ENCODE results near the gene GPATCH11. TPM values are rescaled to one million over a fixed set of nuclear protein-coding genes. Genes with fewer than 3 reads are reported as not detected.
A peak's percentile ranks its signal among the peaks of the same experiment; 100 is the strongest.

Gene GPATCH11
- polyA plus RNA-seq, 1 donor = 7.1 TPM

GRCh38 chr2:37070931-37071330 lies 13.4 kb upstream of the GPATCH11 start:
- H3K27ac ChIP-seq (ENCODE audit: low read length) = no peak overlapping the region
- WGBS (ENCODE audit: insufficient coverage, low lambda C conversion rate) = no CpG with 5 or more reads among the region's 2 CpGs
- peaks cover 35% of the 10 kb centered on the region for H3K36me3 ChIP-seq (ENCODE audit: control insufficient read depth, insufficient read depth, low read length)
- H3K27me3 ChIP-seq (ENCODE audit: control insufficient read depth, insufficient read depth, low read length) = no peaks in the 10 kb centered on the region
- no peaks in the 10 kb centered on the region for H3K4me1 ChIP-seq (ENCODE audit: control insufficient read depth, insufficient read depth, low read length)
- DNase-seq = no peak
- no peaks in the 10 kb centered on the region for H3K9me3 ChIP-seq (ENCODE audit: control insufficient read depth, low read depth, low read length)
- H3K4me3 ChIP-seq (ENCODE audit: low read length) = no peak overlapping the region

- peaks cover 2% of the 10 kb centered on the region for H3K4me1 ChIP-seq (ENCODE audit: control insufficient read depth, insufficient read depth, low read length)
- no peaks in the 10 kb centered on the region for H3K27me3 ChIP-seq (ENCODE audit: control insufficient read depth, insufficient read depth, low read length)
- H3K36me3 ChIP-seq (ENCODE audit: control insufficient read depth, insufficient read depth, low read length) = peaks cover 37% of the 10 kb centered on the region
- DNase-seq = no peak
- 100% methylated on average over 1 of the region's 2 CpGs for WGBS (ENCODE audit: insufficient coverage, low lambda C conversion rate)
- no peak overlapping the region for H3K4me3 ChIP-seq (ENCODE audit: low read length)
- no peaks in the 10 kb centered on the region for H3K9me3 ChIP-seq (ENCODE audit: control insufficient read depth, low read depth, low read length)
- no peak overlapping the region for H3K27ac ChIP-seq (ENCODE audit: low read length)
These were observed 4.1 kb upstream of the GPATCH11 start for GRCh38 chr2:37080266-37080665.

GRCh38 chr2:37080689-37081088 lies 3.6 kb upstream of the GPATCH11 start:
- Histone ChIP-seq H3K36me3 (ENCODE audit: control insufficient read depth, insufficient read depth, low read length) (peaks cover 34% of the 10 kb centered on the region), H3K27me3 (ENCODE audit: control insufficient read depth, insufficient read depth, low read length) (no peaks in the 10 kb centered on the region), H3K4me3 (ENCODE audit: low read length) (no peak overlapping the region), H3K4me1 (ENCODE audit: control insufficient read depth, insufficient read depth, low read length) (peaks cover 2% of the 10 kb centered on the region), H3K27ac (ENCODE audit: low read length) (no peak overlapping the region), H3K9me3 (ENCODE audit: control insufficient read depth, low read depth, low read length) (no peaks in the 10 kb centered on the region)
- 90% methylated on average over 3 of the region's 3 CpGs for WGBS (ENCODE audit: insufficient coverage, low lambda C conversion rate)
- DNase-seq = no peak

GRCh38 chr2:37084797-37085196 lies 479 bp downstream of the GPATCH11 start:
- WGBS (ENCODE audit: insufficient coverage, low lambda C conversion rate) = 0% methylated on average over 1 of the region's 10 CpGs
- Histone ChIP-seq H3K9me3 (ENCODE audit: control insufficient read depth, low read depth, low read length) (no peaks in the 10 kb centered on the region), H3K27ac (ENCODE audit: low read length) (no peak overlapping the region), H3K4me1 (ENCODE audit: control insufficient read depth, insufficient read depth, low read length) (peaks cover 6% of the 10 kb centered on the region), H3K27me3 (ENCODE audit: control insufficient read depth, insufficient read depth, low read length) (no peaks in the 10 kb centered on the region), H3K36me3 (ENCODE audit: control insufficient read depth, insufficient read depth, low read length) (peaks cover 19% of the 10 kb centered on the region), H3K4me3 (ENCODE audit: low read length) (peak overlapping the region; percentile 96)
- DNase-seq = no peak

- no peak overlapping the region for H3K27ac ChIP-seq (ENCODE audit: low read length)
- peaks cover 21% of the 10 kb centered on the region for H3K36me3 ChIP-seq (ENCODE audit: control insufficient read depth, insufficient read depth, low read length)
- no peak overlapping the region for H3K4me3 ChIP-seq (ENCODE audit: low read length)
- no peaks in the 10 kb centered on the region for H3K9me3 ChIP-seq (ENCODE audit: control insufficient read depth, low read depth, low read length)
- H3K27me3 ChIP-seq (ENCODE audit: control insufficient read depth, insufficient read depth, low read length) = no peaks in the 10 kb centered on the region
- no CpG with 5 or more reads among the region's 1 CpG for WGBS (ENCODE audit: insufficient coverage, low lambda C conversion rate)
- peaks cover 6% of the 10 kb centered on the region for H3K4me1 ChIP-seq (ENCODE audit: control insufficient read depth, insufficient read depth, low read length)
- no peak for DNase-seq
These were observed 1.4 kb downstream of the GPATCH11 start for GRCh38 chr2:37085731-37086147.

- no peak for DNase-seq
- Histone ChIP-seq H3K4me1 (ENCODE audit: control insufficient read depth, insufficient read depth, low read length) (peaks cover 4% of the 10 kb centered on the region), H3K4me3 (ENCODE audit: low read length) (no peak overlapping the region), H3K9me3 (ENCODE audit: control insufficient read depth, low read depth, low read length) (no peaks in the 10 kb centered on the region), H3K36me3 (ENCODE audit: control insufficient read depth, insufficient read depth, low read length) (peaks cover 21% of the 10 kb centered on the region), H3K27ac (ENCODE audit: low read length) (no peak overlapping the region), H3K27me3 (ENCODE audit: control insufficient read depth, insufficient read depth, low read length) (no peaks in the 10 kb centered on the region)
- WGBS (ENCODE audit: insufficient coverage, low lambda C conversion rate) = 84% methylated on average over 3 of the region's 4 CpGs
These were observed 5.7 kb downstream of the GPATCH11 start for GRCh38 chr2:37090019-37090477.

GRCh38 chr2:37091873-37092272 lies 7.6 kb downstream of the GPATCH11 start:
- WGBS (ENCODE audit: insufficient coverage, low lambda C conversion rate) = 92% methylated on average over 2 of the region's 5 CpGs
- H3K36me3 ChIP-seq (ENCODE audit: control insufficient read depth, insufficient read depth, low read length) = peaks cover 27% of the 10 kb centered on the region
- DNase-seq = no peak
- no peak overlapping the region for H3K27ac ChIP-seq (ENCODE audit: low read length)
- peaks cover 4% of the 10 kb centered on the region for H3K4me1 ChIP-seq (ENCODE audit: control insufficient read depth, insufficient read depth, low read length)
- H3K4me3 ChIP-seq (ENCODE audit: low read length) = no peak overlapping the region
- no peaks in the 10 kb centered on the region for H3K27me3 ChIP-seq (ENCODE audit: control insufficient read depth, insufficient read depth, low read length)
- H3K9me3 ChIP-seq (ENCODE audit: control insufficient read depth, low read depth, low read length) = no peaks in the 10 kb centered on the region

- Histone ChIP-seq H3K9me3 (ENCODE audit: control insufficient read depth, low read depth, low read length) (no peaks in the 10 kb centered on the region), H3K27ac (ENCODE audit: low read length) (no peak overlapping the region), H3K36me3 (ENCODE audit: control insufficient read depth, insufficient read depth, low read length) (peaks cover 39% of the 10 kb centered on the region), H3K27me3 (ENCODE audit: control insufficient read depth, insufficient read depth, low read length) (no peaks in the 10 kb centered on the region), H3K4me1 (ENCODE audit: control insufficient read depth, insufficient read depth, low read length) (no peaks in the 10 kb centered on the region), H3K4me3 (ENCODE audit: low read length) (no peak overlapping the region)
- WGBS (ENCODE audit: insufficient coverage, low lambda C conversion rate) = no CpG with 5 or more reads among the region's 1 CpG
- no peak for DNase-seq
These were observed 12.2 kb downstream of the GPATCH11 start for GRCh38 chr2:37096568-37096967.

GRCh38 chr2:37098416-37099118 lies 14.2 kb downstream of the GPATCH11 start:
- Histone ChIP-seq H3K36me3 (ENCODE audit: control insufficient read depth, insufficient read depth, low read length) (peaks cover 38% of the 10 kb centered on the region), H3K4me3 (ENCODE audit: low read length) (no peak overlapping the region), H3K27ac (ENCODE audit: low read length) (no peak overlapping the region), H3K4me1 (ENCODE audit: control insufficient read depth, insufficient read depth, low read length) (no peaks in the 10 kb centered on the region), H3K27me3 (ENCODE audit: control insufficient read depth, insufficient read depth, low read length) (no peaks in the 10 kb centered on the region), H3K9me3 (ENCODE audit: control insufficient read depth, low read depth, low read length) (no peaks in the 10 kb centered on the region)
- no peak for DNase-seq
- 100% methylated on average over 1 of the region's 4 CpGs for WGBS (ENCODE audit: insufficient coverage, low lambda C conversion rate)

GRCh38 chr2:37100054-37100453 lies 15.7 kb downstream of the GPATCH11 start:
- no peaks in the 10 kb centered on the region for H3K9me3 ChIP-seq (ENCODE audit: control insufficient read depth, low read depth, low read length)
- no peak overlapping the region for H3K27ac ChIP-seq (ENCODE audit: low read length)
- H3K4me3 ChIP-seq (ENCODE audit: low read length) = no peak overlapping the region
- peaks cover 38% of the 10 kb centered on the region for H3K36me3 ChIP-seq (ENCODE audit: control insufficient read depth, insufficient read depth, low read length)
- no CpG with 5 or more reads among the region's 1 CpG for WGBS (ENCODE audit: insufficient coverage, low lambda C conversion rate)
- H3K4me1 ChIP-seq (ENCODE audit: control insufficient read depth, insufficient read depth, low read length) = no peaks in the 10 kb centered on the region
- DNase-seq = no peak
- no peaks in the 10 kb centered on the region for H3K27me3 ChIP-seq (ENCODE audit: control insufficient read depth, insufficient read depth, low read length)

- no peaks in the 10 kb centered on the region for H3K4me1 ChIP-seq (ENCODE audit: control insufficient read depth, insufficient read depth, low read length)
- H3K27me3 ChIP-seq (ENCODE audit: control insufficient read depth, insufficient read depth, low read length) = no peaks in the 10 kb centered on the region
- no peak for DNase-seq
- peaks cover 42% of the 10 kb centered on the region for H3K36me3 ChIP-seq (ENCODE audit: control insufficient read depth, insufficient read depth, low read length)
- no peak overlapping the region for H3K27ac ChIP-seq (ENCODE audit: low read length)
- no peak overlapping the region for H3K4me3 ChIP-seq (ENCODE audit: low read length)
- WGBS (ENCODE audit: insufficient coverage, low lambda C conversion rate) = 100% methylated on average over 1 of the region's 3 CpGs
- H3K9me3 ChIP-seq (ENCODE audit: control insufficient read depth, low read depth, low read length) = no peaks in the 10 kb centered on the region
These were observed 18.3 kb downstream of the GPATCH11 start for GRCh38 chr2:37102588-37102987.

All from large intestine (tissue), 3 donors.